DLD1 (cell line): Measurements from ENCODE around the gene STPG1.

Experiments
- in situ Hi-C: cut with HindIII; loops from 2 replicates; pipeline ENCODE4 v1.10.0; 2017; ENCODE audit warnings: low sequenced_read_pairs

Gene STPG1

DNA sequence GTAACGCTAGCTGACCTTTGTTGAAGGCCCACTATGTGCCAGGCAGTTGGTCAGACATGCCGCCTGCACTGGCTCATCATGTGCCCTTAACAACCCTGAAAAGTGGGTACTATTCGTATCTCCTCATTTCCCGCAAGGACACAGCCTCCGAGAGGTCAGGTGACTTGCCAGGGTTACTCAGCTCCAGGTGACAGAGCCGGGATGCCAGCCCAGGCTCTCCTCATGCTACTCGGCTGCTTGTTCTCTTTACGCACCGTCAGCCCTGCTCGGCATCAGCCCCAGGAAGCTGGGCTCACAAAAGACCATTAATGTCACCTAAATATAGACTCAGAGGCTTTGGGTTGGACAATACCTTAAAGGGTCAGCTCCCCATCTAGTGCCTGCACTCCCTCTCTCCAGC, 65.4 kb downstream of the STPG1 start:
- in situ Hi-C loops, result no loop called here

DNA sequence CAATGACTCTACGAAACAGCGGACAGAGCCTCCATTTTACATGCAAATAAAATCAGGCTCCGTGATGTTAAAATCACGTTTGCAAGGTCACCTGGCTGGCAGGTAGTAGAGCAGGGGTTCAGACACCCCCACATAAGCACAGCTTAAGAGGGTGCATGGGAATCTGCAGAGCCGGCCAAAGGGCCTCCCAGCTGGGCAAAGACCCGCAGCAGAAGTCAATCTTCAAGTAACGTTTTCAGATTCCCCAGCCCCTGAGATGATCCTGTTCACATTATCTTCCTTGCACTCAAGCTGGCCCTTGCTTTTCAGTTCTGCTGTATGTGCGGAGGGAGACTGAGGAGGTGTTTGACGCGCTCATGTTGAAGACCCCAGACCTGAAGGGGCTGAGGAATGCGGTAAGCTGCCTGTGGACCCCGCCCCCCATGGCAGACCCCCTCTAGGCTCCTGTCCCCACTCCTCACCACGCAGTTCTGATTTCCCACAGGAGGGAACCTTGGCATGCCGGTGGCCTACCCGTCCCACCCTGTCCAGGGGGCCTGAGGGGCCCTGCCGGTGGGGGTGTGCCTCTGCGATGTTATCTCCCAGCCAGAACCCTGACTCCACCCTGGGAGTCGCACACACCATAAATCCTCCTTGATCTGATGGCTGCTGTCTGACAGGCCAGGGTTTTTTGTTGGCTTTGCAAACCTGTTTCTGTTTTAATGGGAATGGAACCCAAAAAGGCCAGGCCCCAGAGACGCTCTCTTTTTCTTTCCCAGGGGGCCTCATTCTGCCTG, 66.2 kb downstream of the STPG1 start:
- in situ Hi-C loops, result no loop called here

DNA sequence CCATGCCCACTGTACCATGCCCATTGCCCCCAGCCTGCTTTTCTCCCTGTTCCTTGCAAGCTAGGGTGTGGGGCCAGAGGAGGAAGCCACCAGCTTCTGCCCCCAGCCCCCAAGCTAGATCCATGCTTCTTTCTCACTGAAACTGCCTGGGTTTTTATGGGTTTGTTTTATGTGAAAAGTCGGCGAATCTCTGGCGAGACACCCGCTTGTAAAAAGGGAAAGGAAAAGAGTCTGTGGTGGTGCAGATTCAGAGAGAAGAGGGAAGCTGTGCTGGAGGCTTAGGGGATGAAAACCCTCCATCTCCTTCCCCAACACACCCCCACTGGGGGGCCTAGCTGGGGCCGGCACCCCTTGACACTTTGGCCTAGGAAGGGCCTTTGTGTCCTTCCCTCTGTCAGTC, 68.2 kb downstream of the STPG1 start:
- in situ Hi-C loops, result no loop called here

DNA sequence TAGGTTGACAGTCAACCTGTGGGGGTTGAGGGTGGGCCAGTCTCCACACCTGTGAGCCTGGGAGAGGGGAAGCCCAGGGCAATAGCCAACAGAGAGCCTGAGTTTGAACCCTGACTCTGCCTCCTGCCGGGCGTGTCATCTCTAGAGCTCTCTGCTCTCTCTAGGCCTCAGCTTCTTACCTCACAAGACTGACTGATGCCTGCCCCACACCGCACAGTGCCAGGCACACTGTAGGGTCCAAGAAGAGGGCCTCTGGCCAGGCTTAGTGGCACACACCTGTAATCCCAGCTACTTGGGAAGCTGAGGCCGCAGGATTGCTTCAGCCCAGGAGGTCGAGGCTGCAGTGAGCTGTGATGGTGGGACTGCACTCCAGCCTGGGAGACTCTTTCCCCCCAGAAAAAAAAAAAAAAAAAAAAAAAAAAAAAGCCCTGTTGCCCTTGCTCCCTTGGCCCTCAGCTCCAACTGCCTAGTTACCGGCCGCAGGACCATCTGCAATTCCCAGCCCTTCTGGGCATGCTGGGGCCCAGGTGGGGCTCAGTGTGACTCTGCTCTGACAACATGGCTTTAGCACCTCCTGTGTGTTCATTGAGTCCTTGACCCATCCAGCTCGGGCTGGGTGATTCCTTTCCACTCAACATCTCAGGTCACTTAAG, 69.4 kb downstream of the STPG1 start:
- in situ Hi-C loops, result no loop called here

DNA sequence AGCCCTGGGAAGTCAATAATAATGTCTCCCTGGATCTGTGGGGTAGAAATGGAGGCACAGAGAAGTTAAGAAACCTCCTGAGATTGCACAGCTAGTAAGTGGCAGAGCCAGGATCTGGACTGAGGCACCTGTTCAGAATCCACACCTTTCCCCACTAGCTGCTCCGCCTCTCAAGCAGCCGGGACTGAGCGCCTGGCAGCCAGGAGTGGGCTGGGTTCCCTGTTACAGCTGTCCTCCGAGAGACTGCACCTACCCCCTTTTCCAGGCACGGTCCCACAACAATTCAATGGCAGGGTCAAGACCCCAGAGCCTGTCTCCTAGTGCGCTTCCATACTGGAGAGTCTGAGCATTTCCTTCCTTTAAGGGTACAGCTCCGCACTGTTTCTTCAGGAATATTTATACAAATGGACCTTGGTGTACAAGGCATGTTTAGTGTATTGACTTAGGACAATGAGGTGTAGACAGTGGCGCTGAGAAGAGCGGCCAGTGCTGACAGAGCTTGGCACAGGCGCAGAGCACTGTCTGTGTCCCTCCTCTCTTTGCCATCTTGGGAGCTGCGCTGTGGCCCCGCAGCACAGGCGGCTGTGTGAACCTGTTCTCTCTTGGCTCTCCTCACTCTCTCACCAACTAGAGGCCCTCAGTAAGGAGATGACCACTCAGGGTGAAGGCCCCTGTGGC, 70.0 kb downstream of the STPG1 start:
- in situ Hi-C loops, result no loop called here

DNA sequence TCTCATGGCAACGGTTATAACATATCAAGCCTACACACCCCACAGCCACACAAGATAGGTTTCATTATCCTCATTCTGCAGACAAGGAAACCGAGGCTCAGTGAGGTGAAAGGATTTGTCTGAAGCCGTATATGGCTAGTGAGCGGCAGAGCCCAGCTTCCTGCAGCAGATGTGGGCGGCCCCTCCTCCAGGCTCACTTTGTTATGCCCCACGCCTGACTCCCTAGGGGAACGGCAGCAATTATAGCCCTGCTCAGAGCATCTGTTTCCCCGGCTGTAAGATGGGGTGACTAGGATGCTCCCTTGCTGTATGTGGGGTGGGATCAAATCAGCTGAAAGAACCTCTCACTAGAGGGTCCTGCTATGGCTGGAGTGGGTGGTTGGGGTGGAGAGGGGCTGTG, 72.3 kb downstream of the STPG1 start:
- in situ Hi-C loops, result no loop called here

DNA sequence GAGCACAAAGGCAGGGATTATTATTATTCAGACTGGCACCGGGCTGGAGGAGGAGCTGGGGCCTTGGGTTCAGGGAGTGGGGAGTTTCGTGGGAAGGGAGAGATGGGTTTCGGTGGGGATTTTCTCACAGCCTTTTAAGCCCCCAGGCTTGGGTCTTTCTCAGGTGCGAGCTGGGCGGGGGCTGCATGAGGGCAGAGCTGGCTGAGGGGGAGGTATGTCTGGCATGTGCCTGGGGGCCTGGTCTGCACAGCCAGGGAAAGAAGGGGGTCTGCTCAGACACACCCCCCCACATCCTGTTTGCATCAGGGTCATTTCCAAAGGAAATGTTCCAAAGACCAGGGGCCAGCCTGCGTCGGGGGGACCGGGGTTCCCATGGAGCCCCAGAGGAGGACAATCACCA, 72.8 kb downstream of the STPG1 start:
- in situ Hi-C loops, result no loop called here

DNA sequence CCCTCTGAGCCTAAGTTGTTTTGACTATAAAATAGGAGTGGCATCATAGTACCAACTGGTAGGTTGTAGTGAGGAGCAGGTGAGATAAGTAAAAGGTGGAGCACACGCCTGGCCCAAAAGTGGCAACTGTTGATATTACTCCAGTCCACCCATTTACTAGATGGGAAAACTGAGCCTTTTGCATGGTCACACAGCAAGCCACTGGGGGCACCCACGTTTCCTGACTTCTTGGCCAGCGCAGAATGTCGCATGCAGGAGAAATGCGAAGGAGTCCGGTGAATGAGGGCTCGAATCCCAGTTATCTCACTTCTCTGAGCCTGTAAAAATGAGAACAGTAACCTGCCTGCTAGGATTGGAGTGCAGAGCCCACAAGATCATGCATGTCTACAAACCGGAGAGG, 73.6 kb downstream of the STPG1 start:
- in situ Hi-C loops, result no loop called here

DNA sequence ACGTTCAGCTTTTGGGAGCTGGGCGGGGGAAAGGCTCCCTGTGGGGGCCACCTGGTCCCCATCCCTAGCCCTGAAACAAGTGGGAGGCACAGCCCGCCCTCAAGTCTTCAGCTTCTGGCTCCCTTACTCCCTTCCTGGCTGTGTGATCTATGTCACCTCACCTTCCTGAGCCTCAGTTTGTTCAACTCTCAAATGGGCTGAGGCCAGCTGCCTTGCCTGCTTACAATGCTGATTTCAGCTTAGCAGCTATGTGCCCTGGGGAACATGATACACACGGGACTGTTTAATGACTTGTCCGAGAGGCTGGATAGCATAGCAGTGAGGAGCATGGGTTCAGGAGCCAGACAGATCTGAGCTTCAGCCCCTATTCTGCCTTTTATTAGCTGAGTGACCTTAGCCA, 75.1 kb downstream of the STPG1 start:
- in situ Hi-C loops, result no loop called here

DNA sequence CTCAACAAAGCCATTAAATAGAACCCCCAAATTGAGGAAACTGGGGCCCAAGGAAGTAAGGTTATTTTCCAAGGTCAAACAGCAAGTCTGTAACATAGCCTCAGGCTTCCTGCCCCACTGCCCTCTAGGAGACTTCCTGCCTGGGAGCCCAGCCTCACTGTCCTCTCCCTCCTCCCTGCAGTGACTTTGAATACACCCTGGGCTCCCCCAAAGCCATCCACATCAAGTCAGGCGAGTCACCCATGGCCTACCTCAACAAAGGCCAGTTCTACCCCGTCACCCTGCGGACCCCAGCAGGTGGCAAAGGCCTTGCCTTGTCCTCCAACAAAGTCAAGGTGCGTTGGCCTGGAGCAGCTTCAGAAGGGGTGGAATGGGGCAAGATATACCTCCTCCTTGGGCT, 76.1 kb downstream of the STPG1 start:
- in situ Hi-C loops, result no loop called here

DNA sequence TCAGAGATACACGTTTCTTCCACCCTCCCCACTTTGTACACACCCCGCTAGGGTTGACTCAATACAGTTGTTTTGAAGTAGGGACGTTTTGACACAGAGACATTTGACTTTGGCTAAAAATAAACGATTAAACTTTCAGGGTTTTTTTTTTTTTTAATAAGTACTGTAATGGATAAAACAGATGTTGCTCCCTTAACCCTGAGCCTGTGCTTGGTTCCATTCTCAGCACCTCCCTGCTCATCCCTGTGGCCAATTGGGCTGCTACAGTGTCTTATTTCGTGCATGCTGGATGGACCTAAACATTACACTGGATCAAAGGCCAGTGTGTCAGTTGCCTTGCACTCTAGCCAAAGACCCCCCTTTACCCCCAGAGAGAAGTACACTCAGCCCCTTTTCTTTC, 77.5 kb downstream of the STPG1 start:
- in situ Hi-C loops, result no loop called here

DNA sequence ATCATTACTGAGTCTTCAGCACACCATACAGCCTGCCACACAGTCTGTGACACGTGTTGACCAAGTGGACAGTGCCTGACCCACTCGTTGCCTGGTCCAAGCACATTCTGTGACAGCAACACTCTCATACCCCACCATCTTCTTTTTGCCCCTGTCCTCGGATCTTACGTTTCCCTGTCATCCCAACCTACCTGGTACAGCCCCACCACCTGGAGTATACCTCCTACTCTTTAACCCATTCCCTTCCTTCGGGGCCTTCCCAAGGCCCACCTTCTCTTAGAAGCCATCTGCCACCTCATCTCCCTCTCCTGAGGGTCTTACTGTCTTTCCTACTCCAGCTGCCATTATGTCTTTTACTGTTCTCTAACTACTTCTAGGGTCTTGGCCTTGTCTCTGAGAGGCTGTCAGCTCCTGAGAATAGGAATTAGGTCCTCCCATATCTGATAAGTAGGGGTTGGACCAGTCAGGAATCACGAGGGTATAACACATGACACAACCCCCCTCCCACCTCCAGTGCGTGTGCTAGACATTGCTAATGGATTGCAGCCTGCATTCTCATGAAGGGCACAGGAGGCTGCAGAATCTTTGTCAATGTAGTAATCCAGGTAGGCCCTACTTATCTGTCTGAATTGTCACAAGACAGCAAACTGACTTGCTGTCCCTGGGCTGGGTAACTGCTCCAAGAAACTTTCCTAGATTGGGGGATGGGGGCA, 81.5 kb downstream of the STPG1 start:
- in situ Hi-C loops, result no loop called here

DNA sequence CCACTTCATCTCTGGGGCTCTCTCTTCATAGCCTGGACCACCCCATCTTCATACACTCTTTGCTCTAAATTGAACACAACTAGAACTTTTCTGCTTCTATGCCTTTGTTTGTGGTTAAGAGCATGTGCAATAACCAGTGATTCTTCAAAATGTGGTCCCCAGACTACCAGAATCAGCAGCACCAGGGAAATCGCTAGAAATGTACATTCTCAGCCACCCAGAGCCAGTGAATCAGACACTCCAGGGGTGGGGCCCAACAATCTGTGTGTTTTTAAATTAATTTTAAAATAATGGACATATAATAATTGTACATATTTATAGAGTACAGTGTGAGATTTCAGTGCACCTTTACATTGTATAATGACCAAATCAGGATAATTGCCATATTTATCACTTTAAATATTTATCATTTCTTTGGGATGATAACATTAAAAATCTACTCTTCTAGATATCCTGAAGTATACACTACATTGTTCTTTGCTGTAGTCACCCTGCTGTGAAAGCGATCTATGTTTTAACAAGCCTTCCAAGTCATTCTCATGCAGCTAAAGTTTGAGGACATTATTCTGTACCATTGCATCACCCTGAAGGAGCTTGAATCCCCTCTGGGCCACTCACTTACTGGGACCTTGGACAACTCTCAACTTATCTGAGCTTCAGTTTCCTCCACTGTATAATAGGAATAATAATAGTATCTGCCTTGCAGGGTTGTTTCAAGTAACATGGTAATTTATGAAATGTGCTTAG, 83.6 kb downstream of the STPG1 start:
- in situ Hi-C loops, result no loop called here

DNA sequence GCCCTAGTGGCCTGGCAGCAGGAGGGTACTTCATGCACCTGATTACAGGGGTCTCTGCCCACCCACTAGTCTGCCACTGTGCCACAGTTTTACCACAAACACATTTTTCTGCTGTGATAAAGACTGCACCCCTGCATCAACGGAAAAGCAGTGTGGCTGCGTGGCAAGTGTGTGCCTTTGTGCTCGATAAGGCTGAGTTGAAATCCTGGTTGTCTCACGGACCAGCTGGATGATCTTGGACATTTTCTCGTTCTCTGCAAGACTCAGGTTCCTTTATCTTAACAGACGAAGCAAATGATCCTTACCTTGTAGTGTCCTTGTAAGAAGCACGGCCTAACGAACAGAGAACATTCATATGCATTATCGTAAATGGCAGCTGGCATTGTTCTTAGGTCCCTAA, 84.3 kb downstream of the STPG1 start:
- in situ Hi-C loops, result no loop called here

DNA sequence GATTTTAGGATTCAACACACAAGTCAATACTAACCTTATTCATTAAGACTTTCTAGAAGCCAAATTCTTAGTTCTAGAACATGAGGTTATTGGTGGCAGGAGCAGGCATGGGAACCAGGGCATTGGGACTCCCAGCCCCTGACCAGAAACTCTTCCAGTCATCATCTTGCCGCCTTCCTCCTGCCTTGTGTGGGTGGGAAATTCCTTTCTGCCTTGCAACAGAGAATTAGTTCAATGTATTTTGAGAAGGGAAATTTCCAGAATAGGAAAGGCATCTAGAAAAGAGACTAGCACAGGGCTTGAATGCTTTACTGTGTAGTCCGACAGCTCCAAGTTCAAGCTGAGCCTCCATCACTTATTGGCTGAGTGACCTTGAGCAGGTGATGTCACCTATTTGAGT, 85.7 kb downstream of the STPG1 start:
- in situ Hi-C loops, result no loop called here

DNA sequence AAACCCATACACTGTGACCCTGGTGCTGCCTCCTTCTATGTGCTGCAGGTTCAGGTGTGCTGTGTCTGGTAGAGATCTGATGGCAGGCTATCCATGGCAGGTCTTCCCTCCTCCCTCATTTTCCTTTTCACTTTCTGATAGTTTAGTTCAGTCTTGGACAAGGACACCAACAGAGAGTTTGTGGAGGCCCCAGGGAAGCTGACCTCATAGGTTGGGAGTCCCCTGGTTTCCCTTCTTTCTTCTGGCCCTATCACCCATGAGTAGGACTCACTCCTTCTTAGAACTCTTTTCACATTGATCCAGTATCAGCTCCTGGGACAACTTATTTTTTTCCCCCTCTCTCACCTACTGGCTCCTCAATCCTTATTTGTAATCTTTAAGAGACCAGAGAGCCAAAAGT, 86.1 kb downstream of the STPG1 start:
- in situ Hi-C loops, result no loop called here

DNA sequence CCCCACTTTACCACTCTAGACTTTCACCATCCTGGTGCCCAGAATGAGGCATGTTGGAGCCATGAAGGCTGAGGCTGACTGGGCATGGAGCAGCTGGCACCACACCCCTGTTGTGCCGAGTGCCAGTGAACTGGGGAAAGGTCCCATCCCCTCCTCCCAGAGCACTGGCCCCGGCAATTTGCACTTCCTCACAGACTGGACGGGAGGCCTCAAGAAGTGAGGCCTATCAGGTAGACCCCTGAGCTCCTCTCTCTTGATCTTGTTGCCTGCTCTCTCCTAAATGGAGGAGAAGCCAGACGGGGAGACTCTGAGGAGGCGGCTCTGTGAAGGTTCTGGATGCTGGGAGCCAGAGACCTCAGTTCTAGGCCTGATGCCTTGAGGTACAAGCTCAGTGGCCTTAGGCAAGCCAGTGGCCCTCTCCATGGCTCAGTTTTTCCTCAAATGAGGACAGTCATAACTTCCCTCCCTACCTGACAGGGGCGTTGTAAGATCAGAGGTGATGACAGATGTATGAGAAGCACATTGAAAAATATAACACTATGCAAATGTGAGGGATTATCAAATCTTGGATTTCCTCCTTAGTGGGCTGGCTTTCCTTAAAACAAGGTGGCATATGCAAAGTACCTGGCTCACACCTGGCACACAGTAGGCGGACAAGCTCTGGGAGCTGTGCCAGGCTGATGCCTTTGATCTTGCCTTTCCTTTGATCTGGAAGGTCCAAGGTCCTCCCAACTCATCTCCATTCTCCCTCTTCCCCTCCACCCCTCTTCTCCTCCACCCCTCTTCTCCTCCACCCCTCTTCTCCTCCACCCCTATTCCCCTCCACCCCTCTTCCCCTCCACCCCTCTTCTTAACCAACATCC, 87.8 kb downstream of the STPG1 start:
- in situ Hi-C loops, result no loop called here

DNA sequence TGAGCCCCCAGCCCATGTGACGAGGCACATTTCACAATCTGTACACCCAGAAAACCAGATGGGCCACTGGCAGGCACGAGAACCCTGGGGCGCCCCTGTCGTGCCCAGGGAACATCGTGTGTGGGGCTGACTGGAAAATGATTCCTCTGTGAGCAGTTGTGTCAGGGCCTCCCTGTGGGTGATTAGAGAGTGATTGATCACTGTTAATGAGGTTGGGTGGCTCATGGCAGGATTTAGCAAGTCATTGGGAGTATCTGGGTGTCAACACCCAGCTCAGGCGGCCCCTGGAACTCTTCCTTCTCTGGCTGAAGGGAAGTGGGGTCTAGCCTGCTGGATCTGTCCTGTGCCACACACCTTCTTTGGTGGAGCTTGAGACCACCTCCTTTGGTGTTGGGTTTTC, 88.7 kb downstream of the STPG1 start:
- in situ Hi-C loops, result loop anchor here (25.0 kb wide), 1 partner anchor 87 kb away; the partner anchor contains the start of genes NIPAL3 and STPG1

DNA sequence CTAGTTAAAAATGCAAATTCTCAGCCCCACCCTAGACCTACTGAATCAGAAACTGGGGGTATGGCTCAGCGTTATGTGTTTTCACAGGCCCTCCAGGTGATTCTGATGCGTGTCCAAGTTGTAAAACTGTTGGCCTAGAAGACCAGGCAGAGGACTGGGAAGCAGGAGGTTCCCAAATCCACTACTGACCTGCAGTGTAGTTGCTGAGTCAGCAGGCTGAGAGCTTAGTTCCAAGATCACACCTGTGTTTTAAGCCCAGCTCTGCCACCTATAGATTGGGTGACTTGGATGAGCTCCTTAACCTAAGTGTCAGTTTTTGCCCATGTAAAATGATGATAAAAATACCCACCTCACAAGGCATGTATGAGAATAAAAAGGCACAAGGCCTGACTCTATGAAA, 90.3 kb downstream of the STPG1 start:
- in situ Hi-C loops, result loop anchor here (25.0 kb wide), 1 partner anchor 89 kb away; the partner anchor contains the start of genes NIPAL3 and STPG1
